Kidney (tissue), 14 donors: ENCODE results near the gene ASS1. TPM values are rescaled to one million over a fixed set of nuclear protein-coding genes. Genes with fewer than 3 reads are reported as not detected.

Experiments
- DNase-seq, 5 donors: peaks; one replicate each; pipeline ENCODE4 v3.0.0-alpha.2; 2013 to 2020
- FAIRE-seq: peaks from 2 replicates; lab custom pipeline; 2012; peaks lifted over from hg19 to GRCh38; lab: Jason Lieb, UNC
- H3K27ac ChIP-seq, 2 donors: one replicate each; pipeline ENCODE4 v1.7.0; 2013; ENCODE audit warnings: low read depth in 2 of 2, low read length in 2 of 2, inconsistent platforms in 1 of 2
- H3K27me3 ChIP-seq: one replicate; pipeline ENCODE4 v1.7.1; 2013; ENCODE audit warnings: low read length, inconsistent platforms; ENCODE audit not compliant: control insufficient read depth, insufficient read depth
- H3K36me3 ChIP-seq, 3 donors: one replicate each; pipeline versions ENCODE4 v1.7.0 to v1.7.1; 2013; ENCODE audit warnings: low read length in 3 of 3, control low read depth in 1 of 3, inconsistent platforms in 1 of 3; ENCODE audit not compliant: insufficient read depth in 3 of 3, control insufficient read depth in 2 of 3
- H3K4me1 ChIP-seq, 3 donors: one replicate each; pipeline versions ENCODE4 v1.7.0 to v1.7.1; 2013; ENCODE audit warnings: low read length in 3 of 3, inconsistent platforms in 1 of 3, low read depth in 1 of 3; ENCODE audit not compliant: control insufficient read depth in 2 of 3, insufficient read depth in 2 of 3
- H3K4me3 ChIP-seq, 3 donors: one replicate each; pipeline versions ENCODE4 v1.7.0 to v1.8.1; 2013; ENCODE audit warnings: low read length in 3 of 3, control low read depth in 1 of 3, inconsistent platforms in 1 of 3
- H3K9ac ChIP-seq, 3 donors: one replicate each; pipeline versions ENCODE4 v1.7.0 to v1.7.1; 2013; ENCODE audit warnings: low read length in 3 of 3, control low read depth in 1 of 3, inconsistent platforms in 1 of 3
- H3K9me3 ChIP-seq, 3 donors: one replicate each; pipeline versions ENCODE4 v1.7.0 to v1.7.1; 2013; ENCODE audit warnings: low read length in 3 of 3, control low read depth in 1 of 3, inconsistent platforms in 1 of 3; ENCODE audit not compliant: control insufficient read depth in 2 of 3, insufficient read depth in 1 of 3
- CTCF ChIP-seq: IDR thresholded peaks from 3 replicates; pipeline ENCODE4 v1.5.1; 2012; ENCODE audit warnings: mild to moderate bottlenecking, moderate library complexity, borderline replicate concordance; ENCODE audit not compliant: insufficient read depth; ENCODE audit errors: extremely low read depth
- intact Hi-C: fragments of 100-400 bp; cut with DNase I; formaldehyde crosslinking; loops from one replicate; pipeline ENCODE4 v1.11.1; 2022
- polyA plus RNA-seq: library from polyadenylated mRNA; stranded (reverse); fragments of 350-450 nt; fragmentation: Illumina TruSeq; extraction: RNeasy Lipid Tissue Mini Kit (QIAGEN cat#74804); gene quantifications from one replicate; pipeline ENCODE4 v1.2.3, GENCODE V29; 2014; ENCODE audit warnings: low read depth, low replicate concordance; ENCODE audit not compliant: insufficient read depth
- total RNA-seq: library from RNA; stranded (reverse); fragmentation: NEBNext Ultra II Directional; extraction: Animal tissue kit (Norgen Biotek cat#: 25700); gene quantifications from one replicate; pipeline ENCODE4 v1.2.1, GENCODE V29; 2021
- donor health status: control.
- donor health status: control.
- donor health status: control.
- donor health status: control.
- donor health status: control.
- donor health status: DM: yes; HTN: yes; CAD: no.
- donor health status: Normal renal cell carcinoma (clear cell type).

Gene ASS1
- total and polyA plus RNA-seq, 2 donors from 2014 or later: 124 to 1,185 TPM

GRCh38 chr9:130476151-130476730 lies 31.5 kb downstream of the ASS1 start:
- no peaks in the 10 kb centered on the region for H3K27me3 ChIP-seq
- no peak overlapping the region for H3K4me3 ChIP-seq
- no peak overlapping the region for H3K9ac ChIP-seq
- H3K27ac ChIP-seq: no peak overlapping the region
- intact Hi-C loops: no loop called here
- H3K36me3 ChIP-seq: peaks cover 0 to 32% (median 8%) of the 10 kb centered on the region in 3 donors
- no peaks in the 10 kb centered on the region for H3K9me3 ChIP-seq
- DNase-seq (no peak), FAIRE-seq (no peak)
- no peak for TF ChIP-seq CTCF
- no peaks in the 10 kb centered on the region for H3K4me1 ChIP-seq

GRCh38 chr9:130477564-130477963 lies 32.8 kb downstream of the ASS1 start:
- Histone ChIP-seq H3K27me3 (no peaks in the 10 kb centered on the region), H3K27ac (no peak overlapping the region), H3K4me1 (no peaks in the 10 kb centered on the region), H3K36me3 (peaks cover 0 to 32% (median 8%) of the 10 kb centered on the region in 3 donors), H3K4me3 (no peak overlapping the region), H3K9me3 (no peaks in the 10 kb centered on the region), H3K9ac (no peak overlapping the region)
- intact Hi-C loops: no loop called here
- FAIRE-seq (no peak), DNase-seq (no peak)
- TF ChIP-seq CTCF: no peak

GRCh38 chr9:130478152-130478551 lies 33.4 kb downstream of the ASS1 start:
- TF ChIP-seq CTCF: no peak
- DNase-seq (no peak), FAIRE-seq (no peak)
- Histone ChIP-seq H3K9me3 (no peaks in the 10 kb centered on the region), H3K36me3 (peaks cover 0 to 29% (median 8%) of the 10 kb centered on the region in 3 donors), H3K4me3 (no peak overlapping the region), H3K27me3 (no peaks in the 10 kb centered on the region), H3K4me1 (no peaks in the 10 kb centered on the region), H3K27ac (no peak overlapping the region), H3K9ac (no peak overlapping the region)
- intact Hi-C loops: no loop called here
